Kidney epithelial cell (primary cell): ENCODE data around the gene MSMB. TPM values are rescaled to one million over a fixed set of nuclear protein-coding genes. Genes with fewer than 3 reads are reported as not detected.
"Not testable (repeated sequence)": the region's sequence is repeated elsewhere in the genome, so short reads cannot be mapped to it uniquely, and the experiment has no call there.

Source experiments
- DNase-seq: peaks from one replicate; pipeline ENCODE4 v3.0.0-alpha.2; 2010; ENCODE audit warnings: low read depth
- H3K27me3 ChIP-seq: 2 replicates; pipeline ENCODE4 v1.6.0; 2011; ENCODE audit warnings: low read length; ENCODE audit not compliant: control insufficient read depth, insufficient read depth
- H3K36me3 ChIP-seq: 2 replicates; pipeline ENCODE4 v1.5.1; 2011; ENCODE audit warnings: low read length; ENCODE audit not compliant: control insufficient read depth, insufficient read depth
- H3K4me3 ChIP-seq: 2 replicates; pipeline ENCODE4 v1.5.1; 2011; ENCODE audit warnings: low read depth, mild to moderate bottlenecking, control low read depth, low read length
- CTCF ChIP-seq: IDR thresholded peaks from 2 replicates; pipeline ENCODE4 v1.5.1; 2011; ENCODE audit warnings: mild to moderate bottlenecking, moderate library complexity, low read length, control low read depth, inconsistent platforms; ENCODE audit not compliant: insufficient read depth, poor library complexity, severe bottlenecking
- total RNA-seq: library from RNA; depleted of rRNA; stranded (reverse); fragments of >200 nt; gene quantifications from 2 replicates; pipeline ENCODE4 v1.2.3, GENCODE V29; 2015

The MSMB gene
- total RNA-seq, 1 donor from 2014 or later: not detected

GRCh38 chr10:46001187-46001756, 44.8 kb downstream of the MSMB start:
- Histone ChIP-seq H3K27me3 (no peaks in the 10 kb centered on the region), H3K4me3 (no peak overlapping the region), H3K36me3 (no peaks in the 10 kb centered on the region)
- TF ChIP-seq CTCF: no peak
- no peak for DNase-seq

GRCh38 chr10:46000538-46000937, 45.5 kb downstream of the MSMB start:
- Histone ChIP-seq H3K36me3 (no peaks in the 10 kb centered on the region), H3K4me3 (no peak overlapping the region), H3K27me3 (no peaks in the 10 kb centered on the region)
- TF ChIP-seq CTCF: no peak
- no peak for DNase-seq

GRCh38 chr10:45999955-46000354, 46.1 kb downstream of the MSMB start:
- not testable (repeated sequence) for H3K27me3 ChIP-seq, DNase-seq, H3K36me3 ChIP-seq, H3K4me3 ChIP-seq

- Histone ChIP-seq H3K27me3 (no peaks in the 10 kb centered on the region), H3K4me3 (no peak overlapping the region), H3K36me3 (no peaks in the 10 kb centered on the region)
- no peak for DNase-seq
- no peak for TF ChIP-seq CTCF
Observed at GRCh38 chr10:45997994-45998763, 47.9 kb downstream of the MSMB start.

- Histone ChIP-seq H3K4me3 (no peak overlapping the region), H3K27me3 (no peaks in the 10 kb centered on the region), H3K36me3 (no peaks in the 10 kb centered on the region)
- DNase-seq: no peak
- TF ChIP-seq CTCF: no peak
Observed at GRCh38 chr10:45997557-45997956, 48.5 kb downstream of the MSMB start.

- not testable (repeated sequence) for H3K36me3 ChIP-seq, H3K4me3 ChIP-seq, H3K27me3 ChIP-seq, DNase-seq
Observed at GRCh38 chr10:45985590-45985989, 60.5 kb downstream of the MSMB start.

GRCh38 chr10:45984473-45984872, 61.6 kb downstream of the MSMB start:
- H3K36me3 ChIP-seq, DNase-seq, H3K4me3 ChIP-seq, H3K27me3 ChIP-seq: not testable (repeated sequence)
